Activated CD4-positive, CD25-positive, alpha-beta regulatory T cell (primary cell): Measurements from ENCODE around the gene PPP6R3.

ENCODE experiments used
- DNase-seq, 4 experiments: peaks; one replicate each; lab custom pipeline; 2025; lab: John Stamatoyannopoulos, UW

The PPP6R3 gene, protein sequence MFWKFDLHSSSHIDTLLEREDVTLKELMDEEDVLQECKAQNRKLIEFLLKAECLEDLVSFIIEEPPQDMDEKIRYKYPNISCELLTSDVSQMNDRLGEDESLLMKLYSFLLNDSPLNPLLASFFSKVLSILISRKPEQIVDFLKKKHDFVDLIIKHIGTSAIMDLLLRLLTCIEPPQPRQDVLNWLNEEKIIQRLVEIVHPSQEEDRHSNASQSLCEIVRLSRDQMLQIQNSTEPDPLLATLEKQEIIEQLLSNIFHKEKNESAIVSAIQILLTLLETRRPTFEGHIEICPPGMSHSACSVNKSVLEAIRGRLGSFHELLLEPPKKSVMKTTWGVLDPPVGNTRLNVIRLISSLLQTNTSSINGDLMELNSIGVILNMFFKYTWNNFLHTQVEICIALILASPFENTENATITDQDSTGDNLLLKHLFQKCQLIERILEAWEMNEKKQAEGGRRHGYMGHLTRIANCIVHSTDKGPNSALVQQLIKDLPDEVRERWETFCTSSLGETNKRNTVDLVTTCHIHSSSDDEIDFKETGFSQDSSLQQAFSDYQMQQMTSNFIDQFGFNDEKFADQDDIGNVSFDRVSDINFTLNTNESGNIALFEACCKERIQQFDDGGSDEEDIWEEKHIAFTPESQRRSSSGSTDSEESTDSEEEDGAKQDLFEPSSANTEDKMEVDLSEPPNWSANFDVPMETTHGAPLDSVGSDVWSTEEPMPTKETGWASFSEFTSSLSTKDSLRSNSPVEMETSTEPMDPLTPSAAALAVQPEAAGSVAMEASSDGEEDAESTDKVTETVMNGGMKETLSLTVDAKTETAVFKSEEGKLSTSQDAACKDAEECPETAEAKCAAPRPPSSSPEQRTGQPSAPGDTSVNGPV

DNA sequence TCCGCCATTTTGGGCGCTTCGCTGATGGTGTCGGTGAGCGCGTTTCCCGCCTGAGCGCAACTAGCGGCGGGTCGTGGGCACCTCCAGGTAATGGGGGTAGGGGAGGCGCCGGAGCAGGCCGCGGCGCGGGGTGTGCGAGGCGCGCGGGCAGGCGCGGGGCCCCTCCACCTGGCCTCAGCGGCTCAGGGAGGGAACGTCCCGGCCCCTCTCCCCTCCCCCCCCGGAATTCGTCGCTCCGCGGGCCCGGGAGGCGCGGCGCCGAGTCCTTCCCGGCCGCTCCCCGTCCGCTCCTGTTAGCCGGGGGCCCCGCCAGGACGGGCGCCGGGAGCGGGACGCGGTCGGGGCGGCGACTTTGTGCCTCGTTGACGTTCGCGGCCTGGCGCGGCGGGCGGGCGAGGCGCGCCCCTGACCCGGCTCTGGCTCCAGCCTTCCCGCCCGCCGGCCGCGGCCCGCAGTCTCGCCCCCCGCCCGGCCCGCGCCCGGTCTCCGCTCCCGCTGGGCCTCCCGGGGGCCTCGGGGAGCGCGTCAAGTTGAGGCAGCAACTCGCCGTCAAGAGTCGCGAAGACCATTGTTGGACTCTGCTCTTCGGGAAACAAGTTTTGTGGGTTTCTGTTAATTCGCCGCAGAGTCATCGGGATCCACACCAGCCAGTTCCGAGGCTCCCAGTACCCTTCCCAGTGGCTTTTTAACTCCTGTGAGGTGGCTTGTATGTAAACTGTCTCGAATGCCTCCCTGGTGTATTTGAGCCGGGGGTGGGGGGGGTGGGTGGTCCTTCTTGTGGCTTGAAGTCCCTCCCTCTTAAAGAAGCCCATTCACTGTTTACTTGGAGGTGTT, at the start of gene PPP6R3:
PPP6R3 (plus strand) TSS at position 12 of the 834 bp plus-strand sequence. CDS start 76,913 bp downstream, outside the sequence.
- no peak for DNase-seq

DNA sequence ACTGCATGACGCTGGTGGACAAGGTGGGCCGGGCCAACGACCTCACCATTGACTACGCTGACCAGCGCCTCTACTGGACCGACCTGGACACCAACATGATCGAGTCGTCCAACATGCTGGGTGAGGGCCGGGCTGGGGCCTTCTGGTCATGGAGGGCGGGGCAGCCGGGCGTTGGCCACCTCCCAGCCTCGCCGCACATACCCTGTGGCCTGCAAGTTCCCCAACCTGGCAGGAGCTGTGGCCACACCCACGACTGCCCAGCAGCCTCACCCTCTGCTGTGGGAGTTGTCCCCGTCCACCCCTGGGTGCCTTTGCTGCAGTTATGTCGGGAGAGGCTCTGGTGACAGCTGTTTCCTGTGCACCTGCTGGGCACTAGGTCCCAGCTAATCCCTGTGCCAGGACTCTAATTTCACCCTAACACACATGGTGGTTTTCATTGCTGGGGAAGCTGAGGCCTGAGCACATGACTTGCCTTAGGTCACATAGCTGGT, 49.0 kb upstream of the PPP6R3 start:
- no peak for DNase-seq

DNA sequence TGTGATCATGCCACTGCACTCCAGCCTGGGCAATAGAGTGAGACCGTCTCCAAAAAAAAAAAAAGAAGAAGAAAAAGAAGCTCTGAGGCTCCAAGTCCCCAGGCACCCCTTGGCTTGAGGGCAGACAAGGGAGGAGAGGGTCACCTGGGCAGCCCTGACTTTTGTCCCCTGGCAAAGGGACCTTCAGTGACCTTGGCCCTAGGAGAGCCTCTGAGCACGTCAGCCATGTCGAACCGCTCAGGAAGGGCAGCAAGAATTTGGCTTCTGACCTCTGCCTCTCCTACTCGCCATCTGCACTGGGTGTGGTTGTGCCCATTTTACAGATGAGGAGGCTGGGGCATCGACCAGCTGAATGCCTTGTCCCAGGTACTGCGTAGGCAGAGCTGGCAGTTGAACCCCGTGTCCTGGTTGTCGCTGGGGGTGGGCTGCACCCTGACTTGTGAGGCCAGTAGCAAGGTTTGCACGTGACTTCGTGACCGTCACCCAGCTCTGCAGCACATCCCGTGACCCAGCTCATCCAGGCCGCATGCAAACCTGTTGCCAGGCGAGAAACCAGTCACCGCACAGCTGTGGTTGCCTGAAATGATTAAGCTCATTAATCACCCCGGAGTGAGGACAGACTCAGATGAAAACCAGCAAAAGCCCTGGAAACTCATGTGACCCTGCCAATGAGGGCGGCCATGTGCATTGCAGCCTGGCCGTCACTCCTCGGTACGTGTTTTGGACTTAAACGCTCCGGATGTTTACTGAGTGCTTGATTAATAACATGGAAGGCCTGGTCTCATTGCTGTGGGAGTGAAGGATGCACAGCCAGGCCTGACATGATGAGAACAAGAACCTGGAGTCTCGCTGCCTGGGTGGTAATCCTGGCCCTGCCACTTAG, 47.7 kb upstream of the PPP6R3 start:
- DNase-seq = no peak

DNA sequence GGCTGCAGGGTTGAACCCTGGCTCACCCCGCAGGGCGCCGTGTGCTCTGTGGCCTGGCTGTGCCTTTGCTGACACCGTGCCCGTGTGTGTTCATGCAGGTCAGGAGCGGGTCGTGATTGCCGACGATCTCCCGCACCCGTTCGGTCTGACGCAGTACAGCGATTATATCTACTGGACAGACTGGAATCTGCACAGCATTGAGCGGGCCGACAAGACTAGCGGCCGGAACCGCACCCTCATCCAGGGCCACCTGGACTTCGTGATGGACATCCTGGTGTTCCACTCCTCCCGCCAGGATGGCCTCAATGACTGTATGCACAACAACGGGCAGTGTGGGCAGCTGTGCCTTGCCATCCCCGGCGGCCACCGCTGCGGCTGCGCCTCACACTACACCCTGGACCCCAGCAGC, 47.0 kb upstream of the PPP6R3 start:
- no peak for DNase-seq

DNA sequence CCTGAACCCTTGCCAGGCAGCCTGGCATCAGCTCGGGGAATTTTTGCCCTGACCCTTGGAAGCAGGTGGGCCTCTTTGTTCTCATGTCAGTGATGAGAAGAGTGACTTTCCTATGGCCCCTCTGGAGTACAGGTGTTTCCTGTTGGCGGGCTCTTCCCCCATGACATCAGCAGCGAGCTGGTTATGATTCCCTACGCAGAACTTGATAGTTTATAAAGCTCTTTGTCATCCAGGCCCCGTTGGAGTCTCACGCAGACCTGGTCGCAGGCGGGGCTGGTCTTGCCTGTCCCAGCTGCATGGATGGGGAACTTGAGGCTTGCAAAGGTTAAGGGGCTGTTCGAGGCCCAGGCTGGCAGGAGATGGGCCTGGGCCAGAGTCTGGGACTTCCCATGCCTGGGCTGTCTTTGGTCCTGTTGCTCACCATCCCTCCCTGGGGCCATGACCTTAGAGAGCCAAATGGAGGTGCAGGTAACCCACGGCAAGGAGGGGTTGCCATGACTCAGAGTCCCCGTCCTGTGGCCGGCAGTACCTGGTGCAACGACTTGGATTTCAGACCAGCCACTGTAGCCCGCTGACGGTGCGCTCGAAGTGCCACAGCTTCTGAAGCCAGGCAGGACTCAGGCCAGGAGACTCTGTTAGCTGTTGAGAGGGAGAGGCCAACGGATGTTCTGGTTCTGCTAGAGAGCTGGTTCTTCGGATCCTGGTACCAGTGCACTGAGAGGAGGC, 45.9 kb upstream of the PPP6R3 start:
- no peak for DNase-seq

DNA sequence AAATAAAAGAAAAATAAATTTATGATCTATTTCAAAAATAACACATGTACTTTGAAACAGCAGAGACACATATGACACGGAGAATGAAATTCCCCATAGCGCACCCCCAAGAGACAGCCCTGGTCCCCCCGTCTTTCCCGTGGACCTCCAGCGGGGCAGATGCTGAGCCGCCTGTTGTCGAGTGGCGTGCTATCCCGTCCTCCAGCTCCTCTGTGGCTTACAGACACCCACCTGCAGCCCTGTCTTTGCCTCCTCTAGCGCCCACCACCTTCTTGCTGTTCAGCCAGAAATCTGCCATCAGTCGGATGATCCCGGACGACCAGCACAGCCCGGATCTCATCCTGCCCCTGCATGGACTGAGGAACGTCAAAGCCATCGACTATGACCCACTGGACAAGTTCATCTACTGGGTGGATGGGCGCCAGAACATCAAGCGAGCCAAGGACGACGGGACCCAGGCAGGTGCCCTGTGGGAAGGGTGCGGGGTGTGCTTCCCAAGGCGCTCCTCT, 44.4 kb upstream of the PPP6R3 start:
- DNase-seq = no peak

DNA sequence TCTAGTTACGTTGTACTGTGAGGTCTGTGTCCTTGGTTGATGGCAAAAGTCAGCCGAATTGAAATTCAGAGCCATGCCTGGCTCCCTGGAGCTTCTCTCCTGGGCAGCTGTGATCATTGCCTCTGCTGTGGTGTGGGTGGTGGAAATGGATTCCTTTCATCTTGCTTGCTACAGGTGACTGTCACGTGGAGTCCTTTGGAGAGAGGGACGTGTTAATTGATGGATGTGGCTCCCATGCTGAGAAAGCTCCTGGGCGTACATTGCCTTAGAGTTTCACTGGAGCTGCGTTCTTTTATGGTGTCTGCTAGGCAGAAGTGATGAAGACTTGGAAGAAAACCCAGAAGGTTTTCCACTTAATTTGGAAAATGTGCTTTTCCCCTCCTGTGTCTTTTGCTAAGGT, 41.9 kb upstream of the PPP6R3 start:
- DNase-seq = no peak

DNA sequence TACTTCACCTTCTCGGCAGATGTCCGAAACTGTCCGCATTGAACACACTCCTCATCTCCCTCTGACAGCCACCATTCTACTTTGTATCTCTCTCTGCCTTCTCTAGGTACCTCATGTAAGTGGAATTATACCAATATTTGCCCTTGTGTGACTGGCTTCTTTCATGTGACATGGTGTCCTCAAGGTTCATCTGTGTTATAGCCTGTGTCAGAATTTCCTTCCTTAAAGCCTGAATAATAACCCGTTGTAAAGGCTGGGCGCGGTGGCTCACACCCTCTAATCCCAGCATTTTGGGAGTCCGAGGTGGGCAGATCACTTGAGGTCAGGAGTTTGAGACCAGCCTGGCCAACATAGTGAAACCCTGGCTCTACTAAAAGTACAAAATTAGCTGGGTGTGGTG, 40.4 kb upstream of the PPP6R3 start:
- no peak for DNase-seq

DNA sequence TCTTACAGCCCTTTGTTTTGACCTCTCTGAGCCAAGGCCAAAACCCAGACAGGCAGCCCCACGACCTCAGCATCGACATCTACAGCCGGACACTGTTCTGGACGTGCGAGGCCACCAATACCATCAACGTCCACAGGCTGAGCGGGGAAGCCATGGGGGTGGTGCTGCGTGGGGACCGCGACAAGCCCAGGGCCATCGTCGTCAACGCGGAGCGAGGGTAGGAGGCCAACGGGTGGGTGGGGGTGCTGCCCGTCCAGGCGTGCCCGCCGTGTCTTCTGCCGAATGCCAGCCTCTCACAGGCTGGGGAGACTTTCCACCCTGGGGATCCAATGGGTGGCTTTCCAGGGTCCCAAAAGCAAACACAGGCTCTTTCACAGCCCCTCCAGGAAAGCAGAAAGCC, 37.1 kb upstream of the PPP6R3 start:
- no peak for DNase-seq

DNA sequence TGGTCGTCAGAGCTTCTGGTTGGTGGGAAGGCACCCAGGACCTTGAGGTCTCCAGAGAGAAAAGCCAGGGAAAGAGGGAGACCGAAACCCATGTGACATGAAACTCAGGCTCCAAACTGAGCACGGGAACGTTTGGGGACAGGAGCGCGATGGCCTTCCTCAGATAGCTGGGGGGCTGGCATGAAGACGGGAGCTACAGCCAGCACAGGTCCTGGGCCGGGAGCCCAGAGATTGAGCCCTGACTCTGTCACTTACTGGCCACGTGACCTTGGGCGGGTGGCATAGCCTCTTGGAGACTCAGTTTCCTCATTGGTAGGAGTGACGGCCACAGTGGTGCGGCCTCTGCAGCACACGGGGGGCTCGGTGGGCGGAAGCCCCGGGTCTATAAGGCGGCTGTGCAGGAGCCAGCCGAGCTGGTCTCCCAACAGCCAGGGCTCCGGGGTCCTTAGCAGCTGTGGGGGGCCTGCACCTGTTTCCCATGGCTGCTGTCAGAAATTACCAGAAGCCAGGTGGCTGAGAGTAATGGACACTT, 36.4 kb upstream of the PPP6R3 start:
- no peak for DNase-seq

DNA sequence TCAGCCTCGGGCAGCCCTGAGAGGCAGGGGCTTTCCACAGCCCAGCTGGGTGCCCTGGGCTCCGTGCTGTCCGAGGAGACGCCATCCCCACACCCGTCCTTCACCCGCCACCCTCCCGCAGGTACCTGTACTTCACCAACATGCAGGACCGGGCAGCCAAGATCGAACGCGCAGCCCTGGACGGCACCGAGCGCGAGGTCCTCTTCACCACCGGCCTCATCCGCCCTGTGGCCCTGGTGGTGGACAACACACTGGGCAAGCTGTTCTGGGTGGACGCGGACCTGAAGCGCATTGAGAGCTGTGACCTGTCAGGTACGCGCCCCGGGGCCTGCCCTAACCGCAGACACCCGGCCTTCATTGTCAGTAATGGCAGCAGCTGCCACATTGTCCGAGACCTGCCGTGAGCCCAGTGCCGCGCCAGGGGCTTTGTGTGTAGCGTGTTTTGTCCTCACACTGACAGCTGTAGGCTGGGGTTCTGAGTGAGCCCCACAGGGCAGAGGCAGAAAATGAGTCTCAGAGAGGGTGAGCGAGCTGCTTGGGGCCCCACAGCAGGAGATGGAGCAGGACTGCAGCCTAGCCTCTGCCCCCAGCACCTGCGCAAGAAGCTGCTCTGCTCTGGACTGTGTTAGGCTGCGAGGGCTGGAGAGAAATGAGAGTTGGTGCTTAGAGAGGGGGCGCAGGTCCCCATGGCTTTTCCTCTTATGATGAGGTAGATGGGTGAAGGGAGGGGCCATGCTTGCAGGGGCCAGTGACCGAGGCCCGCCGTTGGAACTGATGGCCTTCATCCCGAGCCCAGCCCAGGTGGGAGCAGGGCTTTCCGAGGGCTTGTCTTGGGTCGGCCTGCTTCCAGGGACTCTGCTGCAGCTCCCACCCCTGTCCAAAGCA, 35.3 kb upstream of the PPP6R3 start:
- DNase-seq = no peak

DNA sequence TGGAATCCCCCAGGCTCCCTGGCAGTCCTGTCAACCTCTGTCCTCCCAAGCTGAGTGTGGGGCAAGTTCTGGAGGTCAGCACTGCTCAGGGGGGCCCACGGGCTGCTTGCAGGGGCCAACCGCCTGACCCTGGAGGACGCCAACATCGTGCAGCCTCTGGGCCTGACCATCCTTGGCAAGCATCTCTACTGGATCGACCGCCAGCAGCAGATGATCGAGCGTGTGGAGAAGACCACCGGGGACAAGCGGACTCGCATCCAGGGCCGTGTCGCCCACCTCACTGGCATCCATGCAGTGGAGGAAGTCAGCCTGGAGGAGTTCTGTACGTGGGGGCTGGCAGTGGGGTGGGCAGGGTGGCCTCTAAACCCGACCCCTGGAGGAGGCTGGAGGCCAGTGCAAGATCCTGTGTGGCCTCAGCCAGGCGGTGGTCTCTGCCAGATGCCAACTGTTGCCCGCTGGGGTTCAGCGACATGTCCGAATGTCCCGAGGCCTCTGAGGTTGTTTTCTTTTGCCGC, 34.6 kb upstream of the PPP6R3 start:
- DNase-seq = no peak

DNA sequence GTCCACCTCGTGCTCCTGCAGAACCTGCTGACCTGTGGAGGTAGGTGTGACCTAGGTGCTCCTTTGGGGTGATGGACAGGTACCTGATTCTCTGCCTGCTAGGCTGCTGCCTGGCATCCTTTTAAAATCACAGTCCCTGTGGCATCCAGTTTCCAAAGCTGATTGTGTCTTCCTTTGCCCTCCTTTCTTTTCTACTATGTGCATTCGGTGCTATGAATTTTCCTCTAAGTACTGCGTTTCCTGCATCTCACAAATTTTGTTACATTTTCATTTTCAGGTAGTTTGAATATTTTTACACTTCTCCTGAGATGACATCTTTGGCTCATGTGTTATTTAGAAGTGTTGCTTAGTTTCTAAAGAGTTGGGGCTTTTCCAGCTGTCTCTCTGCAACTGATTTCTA, 30.9 kb upstream of the PPP6R3 start:
- DNase-seq = no peak

DNA sequence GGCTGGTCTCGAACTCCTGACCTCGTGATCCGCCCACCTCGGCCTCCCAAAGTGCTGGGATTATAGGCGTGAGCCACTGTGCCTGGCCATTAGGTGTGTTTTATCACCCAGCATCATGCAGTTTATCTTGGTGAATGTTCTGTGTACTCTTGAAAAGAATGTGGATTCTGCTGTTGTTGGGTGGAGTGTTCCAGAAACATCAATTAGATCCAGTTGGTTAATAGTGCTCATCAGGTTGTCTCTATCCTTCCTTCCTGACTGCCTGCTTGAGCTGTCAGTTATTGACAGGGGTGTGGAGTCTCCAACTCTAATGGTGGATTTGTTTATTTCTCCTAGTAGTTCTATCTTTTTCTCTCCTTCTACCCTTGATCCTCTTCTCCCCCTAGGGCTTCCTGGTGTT, 30.2 kb upstream of the PPP6R3 start:
- no peak for DNase-seq

DNA sequence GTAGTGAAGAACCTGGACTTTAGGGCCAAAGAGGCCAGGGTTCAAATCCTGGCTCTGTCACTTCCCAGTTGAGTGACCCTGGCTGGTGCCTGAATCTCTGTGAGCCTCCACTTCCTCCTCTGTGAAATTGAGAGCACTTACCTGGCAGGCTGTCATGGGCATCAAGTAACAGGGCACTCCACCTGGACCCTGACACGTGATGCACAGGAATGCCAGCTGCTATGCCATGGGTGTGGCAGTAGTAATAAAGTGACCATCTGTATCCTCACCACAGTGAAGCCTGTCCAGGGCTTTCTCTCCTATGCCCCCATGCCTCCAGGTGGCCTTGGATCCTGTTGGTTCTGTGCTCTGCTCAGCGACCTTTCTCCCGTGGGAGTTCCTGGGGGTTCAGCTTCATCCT, 29.8 kb upstream of the PPP6R3 start:
- no peak for DNase-seq

DNA sequence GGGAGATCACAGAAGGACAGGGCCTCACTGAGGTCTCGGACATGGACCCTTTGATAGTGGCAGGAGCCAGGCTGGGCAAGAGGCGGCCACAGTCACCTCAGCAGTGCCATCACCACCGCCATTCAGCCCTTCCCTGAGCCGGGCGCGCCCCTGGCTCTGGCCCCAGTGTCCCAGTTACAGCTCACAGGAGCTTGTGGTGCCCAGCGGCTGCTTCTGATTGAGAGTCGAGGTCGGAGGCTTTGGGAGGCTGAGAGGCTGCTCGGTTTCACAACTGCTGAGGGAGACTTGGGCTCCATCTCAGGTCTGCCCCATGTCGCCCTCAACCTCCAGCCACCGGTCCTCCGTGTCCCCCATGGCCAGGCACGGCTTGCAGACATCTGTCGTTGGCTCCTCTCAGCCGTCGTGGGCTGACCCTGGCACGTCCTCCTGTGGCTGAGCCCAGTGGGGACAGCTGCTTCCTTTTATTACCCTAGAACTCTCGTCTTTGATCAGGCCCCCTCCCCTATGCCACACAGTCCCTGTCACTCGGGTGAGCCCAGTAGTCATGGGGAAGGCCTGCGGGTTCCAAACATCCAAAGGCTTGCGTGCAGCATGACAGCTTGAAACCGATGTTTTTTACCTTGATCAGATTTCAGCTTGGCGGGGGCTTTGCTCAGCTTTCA, 28.4 kb upstream of the PPP6R3 start:
- no peak for DNase-seq

DNA sequence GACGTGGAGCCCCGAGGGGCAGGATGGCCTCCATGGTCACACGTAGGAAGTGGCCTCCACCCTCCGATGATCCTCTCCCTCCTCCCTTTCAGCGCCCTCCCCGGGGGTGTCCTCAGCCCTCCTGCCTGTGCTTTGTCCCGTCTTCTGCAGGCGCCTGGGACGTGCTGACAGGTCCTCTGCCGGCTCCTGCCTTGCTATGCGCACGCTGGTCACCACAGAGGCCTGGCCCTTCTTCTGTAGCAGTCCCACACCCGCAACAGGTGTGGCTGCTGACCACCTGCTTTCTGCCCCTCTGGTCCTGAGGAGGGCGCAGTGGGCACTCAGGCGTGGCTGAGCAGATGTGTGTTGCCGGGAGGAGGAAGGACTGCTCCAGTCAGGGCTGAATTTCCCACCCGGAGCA, 27.7 kb upstream of the PPP6R3 start:
- DNase-seq = no peak

DNA sequence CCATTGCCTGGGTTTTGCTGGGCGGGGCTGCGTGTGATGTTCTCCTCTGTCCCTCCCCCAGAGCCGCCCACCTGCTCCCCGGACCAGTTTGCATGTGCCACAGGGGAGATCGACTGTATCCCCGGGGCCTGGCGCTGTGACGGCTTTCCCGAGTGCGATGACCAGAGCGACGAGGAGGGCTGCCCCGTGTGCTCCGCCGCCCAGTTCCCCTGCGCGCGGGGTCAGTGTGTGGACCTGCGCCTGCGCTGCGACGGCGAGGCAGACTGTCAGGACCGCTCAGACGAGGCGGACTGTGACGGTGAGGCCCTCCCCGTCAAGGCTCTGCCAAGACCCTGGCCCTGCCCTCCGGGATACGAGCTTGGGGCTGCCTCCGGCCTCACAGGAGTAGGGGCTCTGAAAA, 27.0 kb upstream of the PPP6R3 start:
- DNase-seq = no peak
